Heart left ventricle (tissue), 16 donors: ENCODE measurements around the gene PSORS1C1. TPM values are rescaled to one million over a fixed set of nuclear protein-coding genes. Genes with fewer than 3 reads are reported as not detected.

Experiments
- ATAC-seq, 4 donors: fragments of 200-7000 bp; cut with Tn5 transposase; one replicate each; pipeline ENCODE4 v1.9.1; 2020 to 2022; ENCODE audit warnings: moderate library complexity in 4 of 4, mild to moderate bottlenecking in 3 of 4, moderate number of reproducible peaks in 1 of 4
- DNase-seq, 5 donors: peaks; one replicate each; pipeline ENCODE4 v3.0.0-alpha.2; 2020
- H3K27ac ChIP-seq, 12 donors: fragments of 200-600 bp; sonication (generic) in 4 of 12; one replicate each; pipeline versions ENCODE4 v1.5.0 to v1.8.0; 2016 to 2022; ENCODE audit warnings: mild to moderate bottlenecking in 2 of 12
- H3K27me3 ChIP-seq, 9 donors: fragments of 200-600 bp; sonication (generic) in 2 of 9; one replicate each; pipeline versions ENCODE4 v1.5.1 to v1.8.0; 2016 to 2022; ENCODE audit warnings: mild to moderate bottlenecking in 3 of 9
- H3K36me3 ChIP-seq, 9 donors: fragments of 200-600 bp; sonication (generic) in 2 of 9; one replicate each; pipeline versions ENCODE4 v1.5.0 to v1.8.0; 2018 to 2022; ENCODE audit warnings: mild to moderate bottlenecking in 2 of 9
- H3K4me1 ChIP-seq, 12 donors: fragments of 200-600 bp; sonication (generic) in 4 of 12; one replicate each; pipeline versions ENCODE4 v1.5.0 to v1.8.0; 2016 to 2022; ENCODE audit warnings: mild to moderate bottlenecking in 3 of 12
- H3K4me3 ChIP-seq, 12 donors: fragments of 200-600 bp; sonication (generic) in 4 of 12; one replicate each; pipeline versions ENCODE4 v1.5.0 to v1.8.0; 2017 to 2022; ENCODE audit warnings: mild to moderate bottlenecking in 9 of 12, moderate library complexity in 4 of 12
- H3K9me3 ChIP-seq, 12 donors: fragments of 200-600 bp; sonication (generic) in 4 of 12; one replicate each; pipeline versions ENCODE4 v1.5.0 to v1.8.0; 2016 to 2022; ENCODE audit warnings: mild to moderate bottlenecking in 1 of 12
- CTCF ChIP-seq, 12 donors: fragments of 200-600 bp; sonication (generic) in 4 of 12; IDR thresholded peaks; one replicate each; pipeline versions ENCODE4 v1.5.0 to v1.8.0; 2018 to 2022; ENCODE audit warnings: antibody characterized with exemption in 12 of 12, mild to moderate bottlenecking in 5 of 12
- POLR2A ChIP-seq, 2 donors: fragments of 450-650 bp; IDR thresholded peaks; one replicate each; pipeline ENCODE4 v1.6.1; 2017; ENCODE audit warnings: antibody characterized with exemption in 2 of 2, mild to moderate bottlenecking in 2 of 2, moderate library complexity in 2 of 2
- WGBS, 4 donors: extraction: QIAGEN DNeasy Blood & Tissue Kit in 2 of 4; methylation state at CpG; one replicate each; pipeline versions ENCODE4 v1.1.5 to v1.1.7; 2013 to 2018; 5-methylcytosine and 5-hydroxymethylcytosine counted together
- intact Hi-C, 10 donors: fragments of 100-400 bp; cut with DNase I; formaldehyde crosslinking; loops; one replicate each; pipeline versions ENCODE4 v1.11.1 to v1.14.2; 2022
- polyA plus RNA-seq, 2 donors: library from polyadenylated mRNA; stranded (reverse); fragments of 200-250 nt; gene quantifications; one replicate each; pipeline ENCODE4 v1.2.3, GENCODE V29; 2013
- total RNA-seq, 9 donors: library from RNA; depleted of rRNA in 2 of 9; stranded (reverse); fragments of >200 nt in 2 of 9; fragmentation: NEBNext Ultra II Directional in 3 of 9; extraction: Animal tissue kit (Norgen Biotek cat#: 25700) in 3 of 9; gene quantifications; one replicate each; pipeline versions ENCODE4 v1.1.0 to v1.2.4, GENCODE V29; 2016 to 2023
- donor health status: ischemic (EF 13 %, LVEDD 7.1; RV severe dilation, severe dysfunction).
- donor health status: healthy with polysubstance abuse.
- donor health status: DM: no; HTN: yes; CAD: no.
- donor health status: DM: no; HTN: no; CAD: no.
- donor health status: ischemic (EF 25% LVEDD 6.9; RV normal size, moderate dysfunction).
- donor health status: ischemic (EF 25% LVEDD 5.7; RV mildly dilated, moderate dysfunction).
- donor health status: healthy.
- donor health status: DM: yes; HTN: yes; CAD: no.
- donor health status: ischemic (EF 35%, LVEDD 5.7; RV mildly dilated, moderate dysfunction).
- donor health status: nonischemic (EF 11% LVEDD 7.7; RV severe dilation, severe dysfunction).
- donor health status: DM: yes; HTN: yes; CAD: no.
- donor health status: PGD.
- donor health status: ischemic (EF 29% LVEDD 5.4; RV normal size, mild dysfunction).
- donor health status: nonischemic (EF 23%, LVEDD 6.1; RV moderate dilation, normal function).

Gene PSORS1C1
- total and polyA plus RNA-seq, 11 donors, result 0.37 to 5.8 (median 2.9) TPM

DNA sequence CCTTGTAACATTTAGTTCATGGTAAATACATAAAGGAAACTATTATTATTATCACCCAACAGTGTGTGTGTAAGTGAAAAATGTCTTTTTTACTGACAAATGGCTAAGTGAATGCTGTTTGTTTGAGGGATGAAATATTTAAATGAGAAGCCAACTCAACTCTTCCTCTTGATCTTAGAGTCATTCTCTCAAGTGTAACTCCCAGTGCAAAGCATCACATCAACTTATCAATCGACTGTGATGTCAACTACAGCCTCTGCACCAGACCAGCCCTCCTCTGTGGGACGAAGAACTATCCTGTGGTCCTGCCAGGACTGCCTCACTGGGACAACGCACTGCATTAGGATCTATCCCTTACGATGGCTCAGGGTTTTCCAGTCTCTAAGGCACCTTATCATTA lies 7.5 kb upstream of the PSORS1C1 start:
- ATAC-seq (no peak), DNase-seq (no peak)
- Histone ChIP-seq H3K4me1 (no peaks in the 10 kb centered on the region), H3K9me3 (no peaks in the 10 kb centered on the region), H3K4me3 (no peak overlapping the region), H3K27me3 (no peaks in the 10 kb centered on the region), H3K27ac (no peak overlapping the region), H3K36me3 (no peaks in the 10 kb centered on the region)
- TF ChIP-seq POLR2A (IDR thresholded peaks at IDR 0.05) (no peak), CTCF (IDR thresholded peaks at IDR 0.05) (no peak)
- WGBS, 4 donors, result 60 to 79% (median 65%) methylated on average over 4 of the region's 4 CpGs
- intact Hi-C loops, result no loop called here

DNA sequence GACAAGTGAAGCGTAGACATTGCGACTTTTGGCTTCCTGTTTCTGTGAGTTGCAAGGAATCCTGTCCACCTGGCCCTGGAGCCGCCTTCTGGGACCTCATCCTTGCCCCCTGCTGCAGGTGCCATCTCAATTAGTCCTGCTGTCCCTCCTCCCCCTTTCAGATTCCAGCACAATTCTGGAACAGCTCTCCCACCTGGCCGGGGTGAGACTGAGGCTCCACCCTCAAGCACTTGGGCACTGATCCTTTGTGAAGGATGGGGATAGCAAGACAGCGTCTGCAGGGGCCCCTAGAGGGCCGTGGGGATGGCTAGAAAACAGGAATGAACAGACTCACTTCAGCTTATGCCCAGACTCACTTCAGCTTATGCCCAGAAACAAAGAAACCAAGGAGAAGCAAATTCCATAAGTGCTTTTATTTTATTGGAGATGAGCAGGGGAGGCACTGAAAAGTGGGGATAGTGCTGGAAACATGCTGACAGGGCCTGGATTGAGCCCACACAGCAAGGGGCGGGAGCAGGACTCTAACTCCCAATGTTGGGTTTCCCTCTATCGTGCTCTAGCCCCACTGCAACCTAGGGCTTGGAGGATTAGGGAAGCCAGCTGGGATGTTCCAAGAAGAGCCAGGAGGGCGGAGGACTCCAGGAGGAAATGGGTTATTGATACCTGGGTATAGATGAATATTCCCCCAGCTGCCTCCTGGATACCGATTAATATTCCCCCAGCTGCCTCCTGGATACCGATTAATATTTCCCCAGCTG lies 3.6 kb upstream of the PSORS1C1 start:
- no peak for ATAC-seq
- Histone ChIP-seq H3K4me3 (no peak overlapping the region), H3K36me3 (no peaks in the 10 kb centered on the region), H3K9me3 (no peaks in the 10 kb centered on the region), H3K4me1 (peaks cover 0 to 28% (median 21%) of the 10 kb centered on the region in 12 donors), H3K27me3 (no peaks in the 10 kb centered on the region), H3K27ac (no peak overlapping the region)
- DNase-seq, result no peak
- TF ChIP-seq CTCF (IDR thresholded peaks at IDR 0.05) (no peak), POLR2A (IDR thresholded peaks at IDR 0.05) (no peak)
- intact Hi-C loops, result no loop called here
- WGBS, 4 donors, result 73 to 85% (median 79%) methylated on average over 11 of the region's 11 CpGs

DNA sequence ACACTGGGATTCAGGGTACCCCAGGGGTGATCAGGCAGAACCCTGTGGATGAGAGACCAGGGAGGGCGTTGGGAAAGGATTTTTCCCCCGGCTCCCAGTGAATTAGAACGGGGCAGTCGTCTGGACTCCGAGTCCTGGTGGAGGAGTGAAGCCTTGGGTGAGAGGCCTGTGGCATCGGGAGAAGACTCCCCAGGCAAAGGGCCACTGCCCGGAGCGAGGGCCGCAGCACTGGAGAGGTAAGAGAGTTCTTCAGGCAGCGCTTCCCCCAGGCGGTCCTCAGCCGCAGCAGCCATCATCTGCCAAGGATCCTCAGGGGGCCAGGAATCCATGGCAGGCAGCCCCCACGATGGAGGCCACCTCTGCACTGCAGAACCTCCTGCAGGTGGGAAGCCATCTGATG lies 2.9 kb upstream of the PSORS1C1 start:
- H3K36me3 ChIP-seq, result no peaks in the 10 kb centered on the region
- no peak overlapping the region for H3K27ac ChIP-seq
- peaks cover 0 to 35% (median 25%) of the 10 kb centered on the region in 12 donors for H3K4me1 ChIP-seq
- no peak overlapping the region for H3K4me3 ChIP-seq
- ATAC-seq, result no peak
- no peaks in the 10 kb centered on the region for H3K27me3 ChIP-seq
- TF ChIP-seq POLR2A (IDR thresholded peaks at IDR 0.05) (no peak), CTCF (IDR thresholded peaks at IDR 0.05) (no peak)
- no peak for DNase-seq
- no peaks in the 10 kb centered on the region for H3K9me3 ChIP-seq
- WGBS, 4 donors, result 91 to 96% (median 92%) methylated on average over 12 to 13 of the region's 13 CpGs
- intact Hi-C loops, result no loop called here

- Histone ChIP-seq H3K4me1 (peaks cover 0 to 39% (median 31%) of the 10 kb centered on the region in 12 donors), H3K36me3 (no peaks in the 10 kb centered on the region), H3K27ac (peak within 1 kb of the TSS in 2 of 12 donors; percentile 60 to 90), H3K9me3 (no peaks in the 10 kb centered on the region), H3K4me3 (no peak within 1 kb of the TSS), H3K27me3 (no peaks in the 10 kb centered on the region)
- no peak for TF ChIP-seq CTCF (IDR thresholded peaks at IDR 0.05)
- no peak for TF ChIP-seq POLR2A (IDR thresholded peaks at IDR 0.05)
- 87 to 91% (median 89%) methylated on average over 5 of the region's 5 CpGs for WGBS, 4 donors
- ATAC-seq (no peak), DNase-seq (no peak)
- intact Hi-C loops, result no loop called here
Measured at GRCh38 chr6:31112478-31112877, 2.1 kb upstream of the PSORS1C1 start, which contains the start of gene C6orf15. TSS of gene C6orf15 (minus strand) at chr6:31112575. CDS start at chr6:31112555, 20 bp downstream.
